ENCODE measurements around the gene F2RL1. TPM values are rescaled to one million over a fixed set of nuclear protein-coding genes. Genes with fewer than 3 reads are reported as not detected.

F2RL1 gene
- total and polyA plus RNA-seq, 2 of the 13 experiments (the other 11 are each of a cell fraction or from before 2014, with no cell fraction given) = 9.9 to 23.0 TPM

DNA sequence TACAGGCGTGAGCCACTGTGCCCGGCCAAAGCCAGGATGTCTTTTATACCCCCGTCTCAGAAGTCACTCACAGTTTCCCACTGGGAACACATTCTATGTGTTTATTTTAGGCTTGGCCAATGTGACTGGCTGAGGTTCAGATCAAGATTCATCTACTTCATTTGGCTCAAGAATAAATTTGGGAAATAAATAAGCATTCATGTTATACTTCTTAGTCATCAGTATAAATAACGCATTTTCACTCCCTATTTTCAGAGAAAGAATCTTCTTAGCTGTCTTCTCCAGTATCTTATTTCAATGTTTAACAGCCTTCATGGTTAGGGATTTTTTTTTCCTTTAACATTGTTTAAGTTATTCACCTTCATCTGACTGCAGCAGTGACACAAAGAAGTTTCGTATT, 42.8 kb downstream of the F2RL1 start:
- no peak for TF ChIP-seq ZNF724P (CRISPR knock-in tag; IDR thresholded peaks at IDR 0.05; ENCODE audit: borderline replicate concordance)
- TF ChIP-seq, protein P1, sequence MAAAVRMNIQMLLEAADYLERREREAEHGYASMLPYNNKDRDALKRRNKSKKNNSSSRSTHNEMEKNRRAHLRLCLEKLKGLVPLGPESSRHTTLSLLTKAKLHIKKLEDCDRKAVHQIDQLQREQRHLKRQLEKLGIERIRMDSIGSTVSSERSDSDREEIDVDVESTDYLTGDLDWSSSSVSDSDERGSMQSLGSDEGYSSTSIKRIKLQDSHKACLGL (CRISPR knock-in tag; IDR thresholded peaks at IDR 0.05) = no peak
- H3K27me3 ChIP-seq (ENCODE audit: control insufficient read depth in 1 of 2, insufficient read depth in 2 of 2, low read length in 2 of 2) = no peaks in the 10 kb centered on the region
- no peak overlapping the region for H3K4me2 ChIP-seq (ENCODE audit: low read depth, low read length)
- WGBS (ENCODE audit: low lambda C conversion rate) = 40% methylated on average over 5 of the region's 5 CpGs
- H3K79me2 ChIP-seq (ENCODE audit: insufficient read depth, low read length) = no peaks in the 10 kb centered on the region
- H3K4me3 ChIP-seq (replicated peaks in 1 of 3; ENCODE audit: insufficient read depth in 1 of 3, low read depth in 2 of 3, low read length in 3 of 3) = no peak overlapping the region
- intact Hi-C loops (cut with micrococcal nuclease; ENCODE audit: unreplicated experiment) = no loop called here
- no peak overlapping the region for H3K9ac ChIP-seq (ENCODE audit: insufficient read depth, low read depth, low read length)
- H4K20me1 ChIP-seq (ENCODE audit: insufficient read depth, low read length) = no peaks in the 10 kb centered on the region
- FAIRE-seq = no peak
- no peaks in the 10 kb centered on the region for H3K4me1 ChIP-seq (ENCODE audit: insufficient read depth, low read length)
- ChIA-PET POLR2A (no interaction called here), CTCF (ENCODE audit: low intra/inter-chr PET ratio, low total read pairs) (no interaction called here)
- no peaks in the 10 kb centered on the region for H3K9me3 ChIP-seq (ENCODE audit: low read length)
- ATAC-seq = no peak
- no peak overlapping the region for H3K27ac ChIP-seq (ENCODE audit: extremely low read length, insufficient read depth, low read length)
- in situ Hi-C loops (cut with HindIII; ENCODE audit: extremely low pct_ligation_motif_present, low pct_unique_long_range_greater_than_20kb) = no loop called here
- no peaks in the 10 kb centered on the region for H3K36me3 ChIP-seq (replicated peaks in 1 of 2; ENCODE audit: control insufficient read depth in 1 of 2, insufficient read depth in 2 of 2, low read length in 2 of 2)
- BruUV-seq (replicated peaks) = no TSS peak
- H2AFZ ChIP-seq (ENCODE audit: low read length) = no peak overlapping the region
- DNase-seq (ENCODE audit: low spot score) = no peak

DNA sequence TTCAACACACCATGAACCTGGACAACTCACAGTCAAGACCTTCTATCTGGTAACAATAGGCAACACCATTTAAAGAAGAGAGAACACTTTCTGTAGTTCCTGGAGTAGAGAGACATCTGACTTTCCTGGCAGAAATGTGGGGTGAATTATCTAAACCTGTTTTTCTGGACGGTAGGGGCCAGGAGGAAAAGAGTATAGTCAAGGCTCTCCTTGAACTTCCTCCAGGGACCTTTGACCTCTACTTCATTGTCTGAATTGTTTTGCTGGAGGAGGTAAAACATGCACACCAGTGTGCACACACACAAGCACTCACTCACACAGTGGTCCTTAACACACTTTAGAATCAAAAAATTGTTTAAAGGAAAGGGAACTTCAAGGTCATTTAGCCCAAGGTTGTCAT, 44.2 kb downstream of the F2RL1 start:
- no peaks in the 10 kb centered on the region for H3K27me3 ChIP-seq (ENCODE audit: control insufficient read depth in 1 of 2, insufficient read depth in 2 of 2, low read length in 2 of 2)
- no peaks in the 10 kb centered on the region for H3K4me1 ChIP-seq (ENCODE audit: insufficient read depth, low read length)
- H3K9ac ChIP-seq (ENCODE audit: insufficient read depth, low read depth, low read length) = no peak overlapping the region
- no peaks in the 10 kb centered on the region for H3K79me2 ChIP-seq (ENCODE audit: insufficient read depth, low read length)
- no peak overlapping the region for H3K27ac ChIP-seq (ENCODE audit: extremely low read length, insufficient read depth, low read length)
- DNase-seq (ENCODE audit: low spot score) (no peak), FAIRE-seq (no peak), ATAC-seq (no peak)
- 0% methylated on average over 1 of the region's 1 CpG for WGBS (ENCODE audit: low lambda C conversion rate)
- H4K20me1 ChIP-seq (ENCODE audit: insufficient read depth, low read length) = no peaks in the 10 kb centered on the region
- no peak overlapping the region for H3K4me2 ChIP-seq (ENCODE audit: low read depth, low read length)
- H3K4me3 ChIP-seq (replicated peaks in 1 of 3; ENCODE audit: insufficient read depth in 1 of 3, low read depth in 2 of 3, low read length in 3 of 3) = no peak overlapping the region
- in situ Hi-C loops (cut with HindIII; ENCODE audit: extremely low pct_ligation_motif_present, low pct_unique_long_range_greater_than_20kb) = no loop called here
- BruUV-seq (replicated peaks) = no TSS peak
- intact Hi-C loops (cut with micrococcal nuclease; ENCODE audit: unreplicated experiment) = no loop called here
- no peaks in the 10 kb centered on the region for H3K36me3 ChIP-seq (replicated peaks in 1 of 2; ENCODE audit: control insufficient read depth in 1 of 2, insufficient read depth in 2 of 2, low read length in 2 of 2)
- POLR2A ChIA-PET = no interaction called here
- no peaks in the 10 kb centered on the region for H3K9me3 ChIP-seq (ENCODE audit: low read length)
- CTCF ChIA-PET (ENCODE audit: low intra/inter-chr PET ratio, low total read pairs) = no interaction called here
- no peak overlapping the region for H2AFZ ChIP-seq (ENCODE audit: low read length)
- TF ChIP-seq, protein P2, sequence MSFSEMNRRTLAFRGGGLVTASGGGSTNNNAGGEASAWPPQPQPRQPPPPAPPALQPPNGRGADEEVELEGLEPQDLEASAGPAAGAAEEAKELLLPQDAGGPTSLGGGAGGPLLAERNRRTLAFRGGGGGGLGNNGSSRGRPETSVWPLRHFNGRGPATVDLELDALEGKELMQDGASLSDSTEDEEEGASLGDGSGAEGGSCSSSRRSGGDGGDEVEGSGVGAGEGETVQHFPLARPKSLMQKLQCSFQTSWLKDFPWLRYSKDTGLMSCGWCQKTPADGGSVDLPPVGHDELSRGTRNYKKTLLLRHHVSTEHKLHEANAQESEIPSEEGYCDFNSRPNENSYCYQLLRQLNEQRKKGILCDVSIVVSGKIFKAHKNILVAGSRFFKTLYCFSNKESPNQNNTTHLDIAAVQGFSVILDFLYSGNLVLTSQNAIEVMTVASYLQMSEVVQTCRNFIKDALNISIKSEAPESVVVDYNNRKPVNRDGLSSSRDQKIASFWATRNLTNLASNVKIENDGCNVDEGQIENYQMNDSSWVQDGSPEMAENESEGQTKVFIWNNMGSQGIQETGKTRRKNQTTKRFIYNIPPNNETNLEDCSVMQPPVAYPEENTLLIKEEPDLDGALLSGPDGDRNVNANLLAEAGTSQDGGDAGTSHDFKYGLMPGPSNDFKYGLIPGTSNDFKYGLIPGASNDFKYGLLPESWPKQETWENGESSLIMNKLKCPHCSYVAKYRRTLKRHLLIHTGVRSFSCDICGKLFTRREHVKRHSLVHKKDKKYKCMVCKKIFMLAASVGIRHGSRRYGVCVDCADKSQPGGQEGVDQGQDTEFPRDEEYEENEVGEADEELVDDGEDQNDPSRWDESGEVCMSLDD (CRISPR knock-in tag; IDR thresholded peaks at IDR 0.05; ENCODE audit: borderline replicate concordance) = no peak
- TF ChIP-seq PCBP1 (IDR thresholded peaks at IDR 0.05; ENCODE audit: borderline replicate concordance, low read depth, low read length) (no peak), SKI (IDR thresholded peaks at IDR 0.05; ENCODE audit: partially characterized antibody) (no peak), ZNF251 (CRISPR knock-in tag; IDR thresholded peaks at IDR 0.05) (no peak)
- TF ChIP-seq, protein P3, sequence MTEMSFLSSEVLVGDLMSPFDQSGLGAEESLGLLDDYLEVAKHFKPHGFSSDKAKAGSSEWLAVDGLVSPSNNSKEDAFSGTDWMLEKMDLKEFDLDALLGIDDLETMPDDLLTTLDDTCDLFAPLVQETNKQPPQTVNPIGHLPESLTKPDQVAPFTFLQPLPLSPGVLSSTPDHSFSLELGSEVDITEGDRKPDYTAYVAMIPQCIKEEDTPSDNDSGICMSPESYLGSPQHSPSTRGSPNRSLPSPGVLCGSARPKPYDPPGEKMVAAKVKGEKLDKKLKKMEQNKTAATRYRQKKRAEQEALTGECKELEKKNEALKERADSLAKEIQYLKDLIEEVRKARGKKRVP (CRISPR knock-in tag; IDR thresholded peaks at IDR 0.05) = no peak
- TF ChIP-seq, protein P4, sequence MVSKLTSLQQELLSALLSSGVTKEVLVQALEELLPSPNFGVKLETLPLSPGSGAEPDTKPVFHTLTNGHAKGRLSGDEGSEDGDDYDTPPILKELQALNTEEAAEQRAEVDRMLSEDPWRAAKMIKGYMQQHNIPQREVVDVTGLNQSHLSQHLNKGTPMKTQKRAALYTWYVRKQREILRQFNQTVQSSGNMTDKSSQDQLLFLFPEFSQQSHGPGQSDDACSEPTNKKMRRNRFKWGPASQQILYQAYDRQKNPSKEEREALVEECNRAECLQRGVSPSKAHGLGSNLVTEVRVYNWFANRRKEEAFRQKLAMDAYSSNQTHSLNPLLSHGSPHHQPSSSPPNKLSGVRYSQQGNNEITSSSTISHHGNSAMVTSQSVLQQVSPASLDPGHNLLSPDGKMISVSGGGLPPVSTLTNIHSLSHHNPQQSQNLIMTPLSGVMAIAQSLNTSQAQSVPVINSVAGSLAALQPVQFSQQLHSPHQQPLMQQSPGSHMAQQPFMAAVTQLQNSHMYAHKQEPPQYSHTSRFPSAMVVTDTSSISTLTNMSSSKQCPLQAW (CRISPR knock-in tag; IDR thresholded peaks at IDR 0.05) = no peak
- TF ChIP-seq, protein P5, sequence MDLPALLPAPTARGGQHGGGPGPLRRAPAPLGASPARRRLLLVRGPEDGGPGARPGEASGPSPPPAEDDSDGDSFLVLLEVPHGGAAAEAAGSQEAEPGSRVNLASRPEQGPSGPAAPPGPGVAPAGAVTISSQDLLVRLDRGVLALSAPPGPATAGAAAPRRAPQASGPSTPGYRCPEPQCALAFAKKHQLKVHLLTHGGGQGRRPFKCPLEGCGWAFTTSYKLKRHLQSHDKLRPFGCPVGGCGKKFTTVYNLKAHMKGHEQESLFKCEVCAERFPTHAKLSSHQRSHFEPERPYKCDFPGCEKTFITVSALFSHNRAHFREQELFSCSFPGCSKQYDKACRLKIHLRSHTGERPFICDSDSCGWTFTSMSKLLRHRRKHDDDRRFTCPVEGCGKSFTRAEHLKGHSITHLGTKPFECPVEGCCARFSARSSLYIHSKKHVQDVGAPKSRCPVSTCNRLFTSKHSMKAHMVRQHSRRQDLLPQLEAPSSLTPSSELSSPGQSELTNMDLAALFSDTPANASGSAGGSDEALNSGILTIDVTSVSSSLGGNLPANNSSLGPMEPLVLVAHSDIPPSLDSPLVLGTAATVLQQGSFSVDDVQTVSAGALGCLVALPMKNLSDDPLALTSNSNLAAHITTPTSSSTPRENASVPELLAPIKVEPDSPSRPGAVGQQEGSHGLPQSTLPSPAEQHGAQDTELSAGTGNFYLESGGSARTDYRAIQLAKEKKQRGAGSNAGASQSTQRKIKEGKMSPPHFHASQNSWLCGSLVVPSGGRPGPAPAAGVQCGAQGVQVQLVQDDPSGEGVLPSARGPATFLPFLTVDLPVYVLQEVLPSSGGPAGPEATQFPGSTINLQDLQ (CRISPR knock-in tag; IDR thresholded peaks at IDR 0.05) = no peak

Measured in HepG2 (cell line).